C1 segment of cervical spinal cord (tissue), 14 donors: ENCODE data around the gene HPGD.
"Not testable (repeated sequence)": the region's sequence is repeated elsewhere in the genome, so short reads cannot be mapped to it uniquely, and the experiment has no call there.

Source experiments
- DNase-seq, 14 donors: peaks; one replicate each; lab custom pipeline; 2025; lab: John Stamatoyannopoulos, UW

The HPGD gene

DNA sequence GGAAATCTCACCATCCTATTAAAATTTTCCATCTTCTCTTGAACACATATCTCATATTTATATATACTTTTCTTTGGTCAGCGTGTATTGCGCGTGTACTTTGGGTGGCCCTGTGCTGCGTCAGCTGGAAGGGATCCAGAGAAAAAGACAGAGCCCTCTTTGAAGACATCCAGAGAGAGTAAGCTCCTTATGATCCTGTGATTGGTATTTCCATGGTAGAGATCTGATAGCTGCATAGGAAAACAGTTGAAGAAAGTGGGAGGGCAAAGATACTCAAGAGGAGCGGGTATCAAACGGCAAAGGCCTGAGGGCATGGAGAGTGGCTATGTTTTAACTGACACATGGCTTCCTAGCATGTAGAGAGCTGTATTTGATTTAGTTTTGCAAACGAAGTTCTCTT lies 4.4 kb upstream of the HPGD start:
- no peak for DNase-seq

DNA sequence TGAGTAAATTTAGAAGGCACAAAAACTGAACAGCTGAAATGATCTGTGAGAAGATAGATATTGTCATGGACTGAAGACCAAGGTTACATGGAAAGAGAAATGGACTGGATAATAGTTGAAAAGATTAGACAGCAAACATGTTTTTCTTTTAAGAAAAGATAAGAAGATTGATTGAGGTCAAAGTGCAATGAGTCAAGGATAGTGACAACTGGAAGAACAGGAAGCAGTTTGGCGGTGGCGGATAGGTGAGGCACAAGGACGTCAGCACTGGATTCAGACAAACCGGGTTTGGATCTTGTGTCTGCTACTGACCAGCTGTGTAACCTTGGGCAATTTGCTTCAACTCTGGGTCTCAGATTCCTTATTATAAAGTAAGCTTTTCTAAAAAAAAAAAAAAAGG lies 2.0 kb upstream of the HPGD start:
- no peak for DNase-seq

DNA sequence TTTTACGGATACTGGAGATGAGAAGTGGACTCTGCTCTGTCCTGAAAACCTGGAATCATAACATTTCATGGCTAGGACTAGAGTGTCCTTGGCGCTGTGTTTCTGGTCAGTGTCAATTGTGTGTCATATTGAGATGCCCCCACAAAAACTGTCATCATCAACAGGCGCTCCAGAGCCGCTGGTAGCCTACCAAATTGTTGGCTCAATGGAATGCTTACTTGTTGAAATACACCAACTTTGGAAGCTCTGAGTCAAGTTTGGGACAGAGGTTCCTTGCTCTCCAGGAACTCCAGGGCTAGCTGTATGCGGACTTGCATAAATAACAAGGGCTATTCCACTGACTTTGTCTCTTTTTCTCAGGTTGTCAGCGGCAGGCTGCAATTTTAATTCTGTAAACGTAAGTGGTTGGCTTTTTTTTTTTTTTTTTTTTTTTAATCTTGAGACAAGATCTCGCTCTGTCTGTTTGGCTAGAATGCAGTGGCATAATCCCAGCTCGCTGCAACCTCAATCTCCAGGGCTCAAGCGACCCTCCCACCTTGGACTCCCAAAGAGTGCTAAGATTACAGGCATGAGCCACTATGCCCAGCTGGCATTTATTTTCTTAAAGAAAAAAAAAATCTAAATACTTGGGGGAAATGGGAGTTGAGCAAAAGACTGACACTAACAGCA lies 871 bp upstream of the HPGD start:
- DNase-seq: no peak

DNA sequence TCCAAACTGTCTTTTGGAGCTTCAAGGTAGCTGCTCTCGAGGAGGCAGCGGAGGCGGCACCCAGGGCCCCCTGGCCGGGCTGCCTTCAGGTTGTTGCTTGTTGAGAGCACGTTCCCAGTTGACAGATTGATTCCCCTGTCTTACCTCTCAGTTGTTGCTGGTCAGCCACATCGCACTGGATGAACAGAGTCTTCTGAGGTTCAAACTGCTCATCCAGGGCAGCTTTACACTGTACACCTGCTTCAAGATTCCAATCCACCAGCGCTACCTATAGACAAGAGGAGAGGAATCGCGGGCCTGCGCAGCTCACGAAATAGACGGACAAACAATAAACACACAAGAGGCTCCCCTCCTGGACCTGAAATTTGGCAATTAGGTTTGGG lies 497 bp downstream of the HPGD start:
- no peak for DNase-seq

DNA sequence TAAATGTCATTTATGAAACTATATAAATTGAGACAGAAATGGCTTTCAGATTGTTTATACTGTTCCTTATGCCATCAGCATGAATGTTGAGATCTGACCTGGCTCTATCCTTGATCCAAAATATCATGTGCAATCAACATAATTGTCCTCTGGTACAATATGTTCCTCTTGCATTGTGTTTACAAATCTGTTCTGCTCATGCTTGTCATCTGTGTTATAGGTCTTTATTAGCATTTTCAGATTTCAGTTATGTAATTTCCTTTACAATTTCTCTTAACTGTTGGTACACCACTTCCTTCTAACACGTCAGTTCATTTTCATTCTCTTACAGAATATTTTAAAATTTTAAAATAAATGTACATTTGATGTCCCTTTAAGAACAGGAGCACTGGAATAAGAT lies 1.6 kb downstream of the HPGD start:
- no peak for DNase-seq

DNA sequence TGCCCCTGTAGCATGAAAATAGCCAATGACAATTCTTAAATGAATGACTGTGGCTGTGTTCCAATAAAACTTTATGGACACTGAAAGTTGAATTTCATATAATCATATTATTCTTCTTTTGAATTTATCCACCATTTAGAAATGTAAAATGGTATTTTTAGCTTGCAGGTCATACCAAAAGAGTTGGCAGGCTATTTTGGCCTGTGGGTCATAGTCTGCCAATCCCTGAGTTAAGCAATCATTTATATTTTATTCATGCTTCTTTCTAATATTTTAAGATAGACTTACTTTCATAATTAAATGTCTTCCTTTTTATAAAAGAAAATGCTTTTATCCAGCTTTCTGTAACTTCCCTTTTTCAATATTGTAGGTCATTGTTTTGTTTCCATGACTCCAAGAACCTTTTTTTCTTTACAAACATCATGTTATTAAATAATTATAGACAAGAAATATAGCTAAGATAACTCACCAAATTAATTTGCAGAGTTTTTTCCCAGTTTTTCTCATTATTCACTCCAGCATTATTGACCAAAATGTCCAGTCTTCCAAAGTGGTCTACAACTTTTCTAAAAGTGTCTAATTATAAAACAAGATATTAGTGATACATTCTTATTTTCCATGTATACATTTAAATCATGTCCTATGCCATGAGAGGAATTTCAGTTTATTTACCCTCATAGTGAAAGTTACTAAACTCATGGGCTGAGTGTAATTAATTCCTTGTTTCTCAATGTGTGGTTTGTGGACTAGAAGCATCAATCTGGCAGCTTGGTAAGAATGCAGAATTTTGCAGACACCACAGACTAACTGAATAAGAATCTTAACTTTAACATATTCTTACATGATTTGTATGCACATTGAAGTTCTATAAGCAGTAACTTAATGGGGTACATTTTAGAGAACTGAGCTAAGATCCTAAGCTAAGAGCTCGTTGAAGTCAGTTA lies 4.5 kb downstream of the HPGD start:
- no peak for DNase-seq

DNA sequence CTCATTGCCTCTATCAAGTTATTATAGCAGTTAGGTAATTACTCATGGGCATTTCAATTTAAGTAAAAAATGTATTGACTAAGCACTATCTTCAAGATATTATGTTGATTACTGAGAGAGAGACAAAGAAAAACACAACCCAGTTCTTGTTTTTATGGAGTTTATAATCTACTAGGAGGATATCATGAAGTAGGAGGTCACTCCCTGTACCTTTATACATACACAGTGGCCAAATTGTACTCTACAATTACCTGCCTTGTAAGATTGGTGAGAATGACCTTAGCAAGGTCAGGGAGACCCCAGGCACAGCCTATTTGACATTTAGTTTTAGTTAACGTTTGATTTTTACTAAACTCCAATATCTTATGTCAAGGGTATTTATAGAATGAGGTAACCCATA lies 5.5 kb downstream of the HPGD start:
- no peak for DNase-seq

DNA sequence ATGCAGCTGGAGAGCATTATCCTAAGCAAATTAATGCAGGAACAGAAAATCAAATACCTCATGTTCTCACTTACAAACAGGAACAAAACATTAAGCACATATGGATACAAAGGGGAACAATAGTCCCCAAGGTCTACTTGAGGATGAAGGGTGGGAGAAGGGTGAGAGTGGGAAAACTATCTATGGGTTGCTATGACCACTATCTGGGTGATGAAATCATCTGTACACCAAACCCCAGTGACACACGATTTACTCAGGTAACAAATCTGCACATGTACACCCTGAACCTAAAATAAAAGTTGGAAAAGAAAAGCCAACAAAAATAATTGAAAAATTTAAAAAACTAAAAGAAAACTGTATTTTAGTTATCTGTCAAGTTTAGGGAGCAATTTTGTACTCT lies 5.9 kb downstream of the HPGD start:
- DNase-seq: no peak

DNA sequence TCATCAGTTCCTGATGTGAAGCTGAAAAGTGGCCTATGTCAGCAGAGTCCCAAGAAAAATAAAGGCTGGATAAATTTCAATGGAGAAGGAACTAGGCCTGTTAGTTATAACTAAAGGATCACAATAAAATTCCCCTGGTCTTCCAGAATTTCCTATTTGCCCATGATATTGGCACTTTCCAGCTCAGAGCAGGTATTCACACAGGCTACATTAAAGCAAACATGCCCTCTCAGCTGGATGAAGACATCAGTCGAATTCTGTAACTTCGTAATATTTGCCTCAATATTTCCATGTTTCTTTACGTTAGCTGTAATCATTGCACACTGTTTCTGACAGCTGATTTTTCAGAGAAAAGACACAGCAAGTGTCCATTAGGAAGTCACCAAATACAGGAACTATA lies 9.5 kb downstream of the HPGD start:
- no peak for DNase-seq

DNA sequence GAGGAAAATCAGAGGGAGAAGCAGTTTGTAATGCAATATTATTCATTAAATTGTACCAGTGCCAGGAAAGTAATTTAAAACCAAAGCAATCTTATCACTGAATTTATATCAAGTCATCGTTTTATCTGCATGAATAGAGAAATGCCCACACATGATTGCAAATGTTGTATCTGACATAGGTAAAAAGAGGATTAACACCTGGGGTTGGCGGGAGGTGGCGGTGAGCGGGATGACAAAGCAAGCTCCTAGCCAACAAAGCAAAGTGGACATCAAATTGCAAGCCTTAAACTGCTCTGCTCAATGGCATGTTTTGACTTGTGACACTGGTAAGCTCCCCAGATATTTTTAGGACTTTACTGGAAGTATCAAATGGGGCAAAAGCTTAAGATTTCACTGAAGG lies 16.4 kb downstream of the HPGD start:
- no peak for DNase-seq

DNA sequence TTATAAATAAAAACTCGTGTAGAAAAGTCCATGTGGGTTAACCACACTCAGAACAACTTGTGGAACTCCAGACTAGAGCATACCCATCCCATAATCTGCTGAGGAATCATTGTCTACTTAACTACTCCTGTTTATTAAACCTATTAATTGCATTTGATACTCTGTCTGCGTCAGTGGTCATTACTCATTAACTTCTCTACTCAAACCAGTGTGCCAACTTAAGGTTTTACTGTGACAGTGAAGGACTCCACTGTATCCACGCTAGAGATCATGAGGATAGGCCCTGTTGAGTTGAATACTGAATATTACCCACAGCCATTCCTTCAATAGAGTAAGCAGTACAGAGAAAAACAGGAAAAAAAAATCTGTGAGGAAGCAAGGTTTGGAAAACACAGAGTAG lies 17.3 kb downstream of the HPGD start:
- DNase-seq: no peak

DNA sequence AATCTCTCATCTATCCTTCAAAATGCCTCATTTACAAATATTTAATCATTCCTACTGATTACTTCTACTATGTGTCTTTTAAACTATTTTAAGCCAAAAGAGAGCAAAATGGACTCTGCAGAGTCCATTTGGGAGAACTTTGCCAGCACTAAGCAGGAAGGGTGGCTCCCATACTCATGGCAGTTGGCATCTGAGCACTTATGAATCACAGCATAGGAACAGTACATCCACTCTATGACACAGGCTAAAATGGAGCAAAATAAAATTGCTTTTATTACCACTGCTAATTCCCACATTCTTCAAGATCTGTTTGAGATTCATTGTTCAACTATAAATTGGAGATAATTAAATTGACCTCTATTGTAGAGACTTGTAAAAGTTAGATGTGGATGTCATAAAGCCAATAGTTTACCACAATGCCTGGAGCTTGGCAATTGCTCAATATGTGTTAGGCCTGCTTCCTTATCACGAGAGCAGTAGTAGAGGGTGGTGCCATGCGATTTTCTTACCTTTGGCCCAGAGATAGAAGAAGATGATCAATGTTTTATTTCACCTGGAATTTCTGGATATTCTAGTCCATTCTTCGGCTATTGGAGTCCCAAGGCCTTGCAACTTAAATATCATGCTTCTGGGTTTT lies 19.1 kb downstream of the HPGD start:
- DNase-seq: no peak

DNA sequence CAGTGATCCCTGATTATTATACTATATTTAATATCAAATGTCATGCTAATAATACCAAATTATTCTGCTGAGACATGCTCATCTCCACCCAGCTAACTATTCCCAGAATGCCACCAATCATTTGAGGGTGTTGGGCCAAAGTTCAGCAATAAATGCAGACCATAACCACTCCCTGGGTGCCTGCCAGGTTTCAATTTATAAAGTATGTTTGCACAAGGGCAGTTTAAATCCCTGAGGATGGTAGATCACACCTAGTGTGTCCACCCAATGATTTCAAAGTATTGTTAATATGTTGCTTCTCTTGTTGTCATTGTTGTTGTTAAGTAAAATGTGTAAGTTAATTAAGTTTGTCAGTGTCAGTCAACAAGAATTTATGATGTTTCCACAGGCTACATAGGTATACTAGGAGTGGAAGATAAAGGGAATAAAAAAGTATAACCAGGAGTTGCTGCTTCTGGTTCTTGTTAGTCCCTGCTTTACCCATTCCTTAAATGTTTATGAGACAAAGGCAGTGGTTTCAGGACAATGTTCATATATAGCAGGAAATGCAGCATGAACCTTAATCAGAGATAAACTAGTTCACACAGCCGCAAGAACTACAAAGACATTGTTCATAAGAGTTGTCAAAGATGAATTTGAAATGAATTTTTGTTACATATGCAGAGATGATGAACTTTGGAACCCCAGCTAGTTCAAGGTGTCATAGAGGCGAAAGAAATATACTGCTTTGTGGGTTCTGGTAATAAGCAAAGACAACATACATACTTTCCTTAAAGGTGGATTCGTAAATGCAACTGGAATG lies 25.5 kb downstream of the HPGD start:
- no peak for DNase-seq

DNA sequence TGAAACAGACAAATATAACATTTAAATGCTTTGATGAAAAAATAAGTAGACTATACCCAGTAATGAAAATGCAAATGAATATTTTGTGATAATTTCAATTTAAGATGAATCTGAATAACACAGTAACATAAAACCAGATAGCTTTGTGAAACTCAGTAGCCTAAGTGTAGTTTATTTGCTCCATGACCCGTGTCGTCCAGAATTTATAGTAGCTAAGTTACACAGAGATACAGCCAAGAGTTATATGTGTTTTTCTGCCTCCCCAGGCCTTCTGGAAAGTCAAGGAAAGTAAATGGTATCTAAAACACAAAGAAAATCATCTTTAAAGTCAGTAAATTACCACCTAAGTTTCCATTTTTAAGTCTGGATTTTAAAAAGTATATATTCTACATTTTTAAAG lies 26.7 kb downstream of the HPGD start:
- DNase-seq: no peak

DNA sequence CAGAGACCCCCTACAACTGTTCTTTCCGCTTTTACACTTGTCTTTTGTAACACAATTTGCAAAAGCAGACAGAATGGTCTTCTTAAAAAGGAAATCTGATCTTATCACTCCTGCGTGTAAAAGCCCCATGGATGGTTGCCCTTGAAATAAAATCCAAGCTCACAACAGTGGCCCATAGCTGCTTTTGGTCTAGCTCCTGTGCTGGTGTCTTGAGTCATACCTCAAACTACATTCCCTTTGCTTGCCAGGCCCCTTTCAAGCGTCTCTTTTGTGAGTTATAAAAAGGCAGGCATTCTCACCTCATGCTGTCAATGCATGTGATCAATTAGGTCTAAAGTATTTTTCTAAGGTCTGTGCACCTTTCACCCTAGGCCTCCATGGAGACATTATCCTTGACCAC lies 27.6 kb downstream of the HPGD start:
- no peak for DNase-seq

DNA sequence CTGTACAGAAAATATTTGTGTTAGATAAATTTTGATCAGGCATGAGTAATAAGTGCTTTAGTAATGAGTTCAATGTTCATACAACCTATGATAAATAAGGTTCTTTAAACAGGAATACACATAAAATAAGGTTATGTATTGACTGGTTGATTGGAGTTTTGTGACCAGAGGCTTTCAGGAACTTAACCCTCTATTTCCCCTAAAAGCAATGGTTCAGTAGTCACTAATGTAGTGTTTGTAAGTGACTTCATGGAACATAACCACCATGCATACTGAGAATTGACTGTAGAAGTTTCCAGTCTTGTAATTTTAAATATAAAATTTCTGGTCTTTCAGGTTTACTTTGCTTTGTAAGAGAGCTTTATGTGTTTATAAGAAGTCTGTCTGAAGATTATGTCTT lies 28.1 kb downstream of the HPGD start:
- no peak for DNase-seq

DNA sequence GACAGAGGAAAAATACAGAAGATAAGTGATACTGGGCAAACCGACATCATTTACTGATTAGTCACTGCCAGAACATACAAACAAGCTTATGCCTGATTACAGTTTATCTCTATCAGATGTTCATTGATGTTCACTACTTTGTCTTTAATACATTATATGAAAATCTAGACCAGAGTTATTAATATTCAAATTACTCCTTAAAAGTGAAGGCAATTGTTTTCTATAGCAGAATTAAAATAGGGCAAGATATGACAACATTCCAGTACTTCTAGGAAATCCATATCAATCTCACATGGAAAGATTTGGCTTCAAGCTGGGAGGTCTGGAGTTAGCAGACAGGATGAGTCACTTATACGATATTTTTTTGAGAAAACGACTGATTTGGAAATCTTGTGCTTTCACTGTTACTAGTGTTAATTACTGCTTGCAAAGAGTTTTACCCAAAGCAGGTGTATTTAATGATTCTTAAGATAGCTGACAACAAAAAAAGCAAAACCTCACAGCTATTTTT lies 31.8 kb downstream of the HPGD start:
- no peak for DNase-seq

DNA sequence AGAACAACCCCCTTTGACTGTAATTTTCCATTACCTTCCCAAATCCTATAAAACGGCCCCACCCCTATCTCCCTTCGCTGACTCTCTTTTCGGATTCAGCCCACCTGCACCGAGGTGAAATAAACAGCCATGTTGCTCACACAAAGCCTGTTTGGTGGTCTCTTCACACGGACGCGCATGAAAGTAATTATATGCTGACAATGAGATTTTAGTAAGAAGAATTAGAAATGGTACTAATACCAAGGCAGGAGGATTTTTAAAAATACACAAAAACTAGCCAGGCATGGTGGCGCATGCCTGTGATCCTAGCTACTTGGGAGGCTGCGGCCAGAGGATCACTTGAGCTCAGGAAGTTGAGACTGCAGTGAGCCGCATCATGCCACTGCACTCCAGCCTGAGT lies 33.9 kb downstream of the HPGD start:
- DNase-seq: not testable (repeated sequence)

DNA sequence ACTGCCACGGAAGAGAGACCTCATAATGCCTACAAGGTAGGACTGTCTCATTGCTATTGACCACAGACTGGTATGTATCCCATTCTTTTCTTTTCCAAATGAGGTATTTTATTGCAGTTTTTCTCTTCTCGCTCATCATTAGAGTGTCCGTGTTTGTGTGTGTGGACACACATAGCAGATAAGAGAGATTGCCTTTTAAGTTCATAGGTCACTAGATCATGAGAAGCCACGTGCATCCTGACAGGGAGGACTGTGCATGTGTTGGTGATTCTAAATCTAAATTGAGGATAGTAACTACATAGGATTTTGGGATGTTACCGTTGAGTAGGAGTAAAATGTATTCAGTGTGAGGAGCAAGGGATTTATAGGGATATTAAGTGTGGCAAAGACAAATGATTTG lies 37.3 kb downstream of the HPGD start:
- DNase-seq: no peak

DNA sequence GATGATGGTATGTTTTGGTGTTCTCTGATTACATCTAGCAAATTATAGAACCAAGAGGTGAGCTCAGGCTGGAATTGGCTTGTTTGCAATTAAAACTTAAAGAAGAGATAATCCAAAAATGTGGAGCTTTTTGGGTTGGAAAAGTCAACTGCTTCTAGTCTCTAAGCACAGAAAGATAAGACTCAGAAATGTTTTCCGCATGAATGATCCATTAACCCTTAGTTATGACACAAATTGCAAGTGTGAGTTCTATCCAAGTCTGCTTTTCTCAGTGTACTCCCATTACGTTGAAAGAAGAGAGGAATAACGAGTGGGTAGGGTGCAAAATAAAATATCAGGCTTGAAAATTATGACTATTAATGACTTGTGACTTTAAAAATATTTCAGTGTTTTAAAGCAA lies 38.5 kb downstream of the HPGD start:
- no peak for DNase-seq

DNA sequence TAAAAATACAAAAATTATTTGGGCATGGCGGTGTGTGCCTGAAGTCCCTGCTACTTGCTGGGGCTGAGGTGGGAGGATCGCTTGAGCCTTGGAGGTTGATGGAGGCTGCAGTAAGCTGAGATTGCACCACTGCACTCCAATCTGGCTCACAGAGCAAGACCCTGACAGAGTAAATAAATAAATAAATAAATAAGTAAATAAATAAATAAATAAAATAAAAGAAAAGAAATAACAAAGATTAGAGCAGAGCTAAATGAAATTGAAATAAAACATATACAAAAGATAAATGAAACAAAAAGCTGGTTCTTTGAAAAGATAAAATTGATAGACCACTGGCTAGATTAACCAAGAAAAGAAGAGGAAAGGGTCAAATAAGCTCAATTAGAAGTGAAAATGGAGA lies 43.1 kb downstream of the HPGD start:
- DNase-seq: no peak

DNA sequence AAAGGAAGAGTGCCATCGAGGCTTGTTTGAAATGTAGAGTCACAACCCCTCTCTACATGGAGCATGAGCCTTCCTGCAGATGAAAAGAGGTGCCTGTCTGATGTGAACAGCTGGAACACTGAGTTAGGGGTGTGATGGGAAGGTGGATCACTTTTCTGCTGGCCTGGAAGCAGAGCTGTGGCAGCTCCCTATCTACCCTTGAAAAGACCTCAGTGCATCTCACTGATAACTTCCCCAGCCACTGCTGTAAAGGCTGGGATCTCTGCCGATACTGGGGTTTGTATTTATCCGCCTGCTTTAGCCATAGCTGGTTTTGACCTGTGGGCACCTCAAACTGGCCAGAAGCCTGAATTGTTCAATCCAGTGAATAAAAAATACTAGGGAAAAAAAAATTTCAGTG lies 46.8 kb downstream of the HPGD start:
- no peak for DNase-seq
